AG09309 (cell line): ENCODE results near the gene NCSTN.

Experiments used
- DNase-seq: peaks from one replicate; pipeline ENCODE4 v3.0.0-alpha.2; 2010; ENCODE audit warnings: low read depth
- H3K4me3 ChIP-seq: 2 replicates; pipeline ENCODE4 v1.5.1; 2011; ENCODE audit warnings: mild to moderate bottlenecking, low read depth, low read length, moderate library complexity; ENCODE audit not compliant: control insufficient read depth
- TF ChIP-seq, protein P1 (sequence below): IDR thresholded peaks from 2 replicates; pipeline ENCODE4 v1.5.1; 2011; ENCODE audit warnings: mild to moderate bottlenecking, low read depth, low read length, inconsistent platforms; ENCODE audit not compliant: insufficient read depth, control insufficient read depth; ENCODE audit errors: missing control alignments

Gene NCSTN

DNA sequence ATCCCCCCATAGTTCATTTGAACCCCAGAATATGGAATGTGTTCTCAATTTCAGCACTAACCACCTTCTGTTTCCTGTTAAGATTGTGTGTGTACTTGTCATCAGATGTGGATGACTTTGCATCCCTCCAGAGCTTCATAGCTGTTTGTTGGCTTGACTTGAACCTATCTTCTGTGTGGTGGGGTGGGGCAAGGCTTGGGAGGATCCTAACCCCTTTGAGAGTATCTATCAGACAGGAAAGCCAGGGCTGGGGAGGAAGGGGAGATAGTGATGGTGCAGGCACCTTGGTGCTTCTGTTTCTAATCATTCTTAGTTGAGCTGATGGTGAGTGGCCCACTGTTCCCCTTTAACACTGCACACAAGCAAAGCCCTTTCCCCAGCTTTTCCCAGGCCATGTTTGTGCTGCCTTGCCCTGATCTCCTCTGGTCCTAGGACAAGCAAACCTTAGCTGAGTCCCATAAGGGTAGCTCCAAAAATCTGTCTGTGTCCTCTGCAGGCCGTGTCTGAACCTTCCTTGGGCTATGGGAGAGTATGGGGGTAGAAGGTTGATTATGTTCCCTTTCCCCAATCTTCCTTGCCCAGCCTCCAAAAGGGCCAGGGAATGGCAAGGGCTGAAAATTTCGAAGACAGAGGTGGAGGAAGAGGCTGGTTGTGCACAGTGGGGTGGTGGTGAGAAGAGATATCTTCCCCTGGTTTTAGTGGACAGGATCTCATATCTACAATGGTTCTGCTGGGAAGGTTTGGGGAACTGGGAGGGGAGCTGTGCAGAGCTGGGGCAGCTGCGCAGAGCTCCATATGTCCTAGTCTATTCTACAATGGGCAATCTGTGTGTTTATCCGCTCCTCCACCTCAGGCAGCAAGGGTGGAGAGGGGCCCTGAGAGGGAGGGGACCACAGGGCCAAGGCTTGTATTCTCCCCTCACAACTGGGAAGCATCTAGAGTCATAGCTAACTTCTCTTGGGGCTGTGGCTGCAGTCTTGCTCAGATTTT lies 25.0 kb downstream of the NCSTN start:
- TF ChIP-seq, protein P1, sequence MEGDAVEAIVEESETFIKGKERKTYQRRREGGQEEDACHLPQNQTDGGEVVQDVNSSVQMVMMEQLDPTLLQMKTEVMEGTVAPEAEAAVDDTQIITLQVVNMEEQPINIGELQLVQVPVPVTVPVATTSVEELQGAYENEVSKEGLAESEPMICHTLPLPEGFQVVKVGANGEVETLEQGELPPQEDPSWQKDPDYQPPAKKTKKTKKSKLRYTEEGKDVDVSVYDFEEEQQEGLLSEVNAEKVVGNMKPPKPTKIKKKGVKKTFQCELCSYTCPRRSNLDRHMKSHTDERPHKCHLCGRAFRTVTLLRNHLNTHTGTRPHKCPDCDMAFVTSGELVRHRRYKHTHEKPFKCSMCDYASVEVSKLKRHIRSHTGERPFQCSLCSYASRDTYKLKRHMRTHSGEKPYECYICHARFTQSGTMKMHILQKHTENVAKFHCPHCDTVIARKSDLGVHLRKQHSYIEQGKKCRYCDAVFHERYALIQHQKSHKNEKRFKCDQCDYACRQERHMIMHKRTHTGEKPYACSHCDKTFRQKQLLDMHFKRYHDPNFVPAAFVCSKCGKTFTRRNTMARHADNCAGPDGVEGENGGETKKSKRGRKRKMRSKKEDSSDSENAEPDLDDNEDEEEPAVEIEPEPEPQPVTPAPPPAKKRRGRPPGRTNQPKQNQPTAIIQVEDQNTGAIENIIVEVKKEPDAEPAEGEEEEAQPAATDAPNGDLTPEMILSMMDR: no peak
- DNase-seq: no peak
- no peak overlapping the region for H3K4me3 ChIP-seq

DNA sequence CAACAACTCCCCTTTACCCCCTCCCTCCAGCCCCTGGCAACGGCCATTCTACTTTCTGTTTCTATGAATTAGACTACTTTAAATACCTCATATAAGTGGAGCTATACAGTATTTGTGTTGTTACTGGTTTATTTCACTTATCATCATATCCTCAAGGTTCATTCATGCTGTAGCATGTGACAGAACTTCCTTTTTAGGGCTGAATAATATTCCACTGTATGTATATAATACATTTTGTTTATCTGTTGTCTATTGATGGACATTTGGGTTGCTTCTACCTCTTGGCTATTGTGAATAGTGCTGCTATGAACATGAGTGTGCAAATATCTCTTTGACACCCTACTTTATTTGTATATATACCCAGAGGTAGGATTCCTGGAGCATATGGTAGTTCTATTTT lies 25.9 kb downstream of the NCSTN start:
- TF ChIP-seq, protein P1: no peak
- no peak overlapping the region for H3K4me3 ChIP-seq
- no peak for DNase-seq

DNA sequence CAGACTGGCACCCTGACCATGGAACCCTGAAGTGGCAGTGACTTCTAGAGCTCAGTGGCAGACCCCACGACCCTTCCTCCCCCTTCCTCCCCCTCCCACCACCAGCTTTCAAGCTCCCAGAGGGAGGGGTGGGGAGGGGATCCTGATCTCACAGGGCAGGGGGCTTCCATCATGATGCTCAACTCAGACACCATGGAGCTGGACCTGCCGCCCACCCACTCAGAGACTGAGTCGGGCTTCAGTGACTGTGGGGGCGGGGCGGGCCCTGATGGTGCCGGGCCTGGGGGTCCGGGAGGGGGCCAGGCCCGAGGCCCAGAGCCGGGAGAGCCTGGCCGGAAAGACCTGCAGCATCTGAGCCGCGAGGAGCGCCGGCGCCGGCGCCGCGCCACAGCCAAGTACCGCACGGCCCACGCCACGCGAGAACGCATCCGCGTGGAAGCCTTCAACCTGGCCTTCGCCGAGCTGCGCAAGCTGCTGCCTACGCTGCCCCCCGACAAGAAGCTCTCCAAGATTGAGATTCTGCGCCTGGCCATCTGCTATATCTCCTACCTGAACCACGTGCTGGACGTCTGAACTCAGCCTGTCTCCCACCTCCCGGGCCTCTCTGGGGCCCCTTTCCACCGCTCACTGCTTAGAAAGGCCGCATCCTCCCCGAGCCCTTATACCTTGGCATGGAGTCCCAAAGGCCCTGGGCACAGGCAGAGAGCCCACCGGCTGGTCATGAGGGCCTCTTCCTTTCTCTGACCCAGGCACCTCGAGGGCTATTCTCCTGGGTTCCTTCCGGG lies 27.6 kb downstream of the NCSTN start:
- TF ChIP-seq, protein P1: no peak
- H3K4me3 ChIP-seq: no peak overlapping the region
- DNase-seq: no peak

DNA sequence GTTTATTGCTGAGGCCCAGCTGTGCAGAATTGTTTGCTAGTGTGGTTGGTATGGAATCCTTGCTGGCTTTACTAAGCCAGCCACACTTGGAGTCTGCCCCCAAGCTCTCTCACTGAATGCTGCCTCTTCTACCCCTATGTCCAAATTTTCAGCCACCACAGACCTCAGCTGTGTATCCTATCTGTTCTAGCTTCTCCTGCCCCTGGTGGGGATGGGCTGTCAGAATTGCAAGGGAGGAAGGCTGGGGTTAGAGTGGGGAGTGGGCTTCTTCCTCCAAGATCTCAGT lies 28.1 kb downstream of the NCSTN start:
- TF ChIP-seq, protein P1: no peak
- no peak for DNase-seq
- H3K4me3 ChIP-seq: no peak overlapping the region

DNA sequence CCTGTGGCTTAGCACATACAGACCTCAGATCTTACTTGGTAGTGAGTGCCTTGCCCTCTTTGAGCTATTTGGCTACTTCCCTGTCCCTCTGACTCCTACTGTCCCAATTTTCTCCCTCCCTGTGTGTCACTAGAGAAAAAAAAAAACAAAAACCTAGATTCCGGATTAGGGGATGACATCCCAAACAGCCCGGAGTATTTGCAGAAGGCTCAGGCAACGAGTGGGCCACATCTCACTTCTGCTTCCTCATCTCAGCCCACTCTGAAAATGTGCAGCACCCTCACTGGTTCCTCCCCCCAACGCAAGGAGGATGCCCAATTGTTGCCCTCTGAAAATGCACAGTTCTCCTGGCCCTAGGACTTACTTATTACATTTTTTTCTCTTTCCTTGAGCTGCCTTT lies 28.6 kb downstream of the NCSTN start:
- DNase-seq: no peak
- TF ChIP-seq, protein P1: no peak
- H3K4me3 ChIP-seq: no peak overlapping the region

DNA sequence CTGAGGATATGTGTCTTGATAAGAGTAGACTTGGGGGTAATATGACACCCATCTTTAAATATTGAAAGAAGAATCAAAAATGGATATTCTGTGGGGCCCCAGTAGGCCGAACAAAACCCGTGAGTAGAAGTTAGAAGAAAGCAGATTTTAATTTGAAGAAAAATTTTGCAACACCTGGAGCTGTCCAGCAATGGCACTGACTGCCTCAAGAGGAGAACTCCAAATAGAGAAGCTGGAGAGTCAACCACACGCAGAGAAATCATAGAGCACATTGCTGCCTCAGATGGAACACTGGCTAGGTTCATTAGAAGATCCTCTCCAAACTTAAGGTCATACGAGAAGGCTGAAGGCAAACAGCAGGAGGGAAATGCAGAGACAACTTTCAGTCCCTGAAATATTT lies 30.5 kb downstream of the NCSTN start:
- TF ChIP-seq, protein P1: no peak
- H3K4me3 ChIP-seq: no peak overlapping the region
- no peak for DNase-seq
